ENCODE measurements around the gene FTSJ3.

FTSJ3 gene

GRCh38 chr17:63819131-63819530 is 8.3 kb downstream of the FTSJ3 start:
- no peaks in the 10 kb centered on the region for H3K9me2 ChIP-seq (replicated peaks; ENCODE audit: insufficient read depth, low read length)
- no peak overlapping the region for H3K9ac ChIP-seq (ENCODE audit: low read length)
- no peaks in the 10 kb centered on the region; the same call in 1 of the 2 replicates for H4K20me1 ChIP-seq (ENCODE audit: low read depth, low read length)
- peaks cover 44% of the 10 kb centered on the region for H3K36me3 ChIP-seq (ENCODE audit: low read length)
- H3K4me3 ChIP-seq (ENCODE audit: insufficient read depth, low read length, poor library complexity, severe bottlenecking), result no peak overlapping the region
- TF ChIP-seq, protein P1, sequence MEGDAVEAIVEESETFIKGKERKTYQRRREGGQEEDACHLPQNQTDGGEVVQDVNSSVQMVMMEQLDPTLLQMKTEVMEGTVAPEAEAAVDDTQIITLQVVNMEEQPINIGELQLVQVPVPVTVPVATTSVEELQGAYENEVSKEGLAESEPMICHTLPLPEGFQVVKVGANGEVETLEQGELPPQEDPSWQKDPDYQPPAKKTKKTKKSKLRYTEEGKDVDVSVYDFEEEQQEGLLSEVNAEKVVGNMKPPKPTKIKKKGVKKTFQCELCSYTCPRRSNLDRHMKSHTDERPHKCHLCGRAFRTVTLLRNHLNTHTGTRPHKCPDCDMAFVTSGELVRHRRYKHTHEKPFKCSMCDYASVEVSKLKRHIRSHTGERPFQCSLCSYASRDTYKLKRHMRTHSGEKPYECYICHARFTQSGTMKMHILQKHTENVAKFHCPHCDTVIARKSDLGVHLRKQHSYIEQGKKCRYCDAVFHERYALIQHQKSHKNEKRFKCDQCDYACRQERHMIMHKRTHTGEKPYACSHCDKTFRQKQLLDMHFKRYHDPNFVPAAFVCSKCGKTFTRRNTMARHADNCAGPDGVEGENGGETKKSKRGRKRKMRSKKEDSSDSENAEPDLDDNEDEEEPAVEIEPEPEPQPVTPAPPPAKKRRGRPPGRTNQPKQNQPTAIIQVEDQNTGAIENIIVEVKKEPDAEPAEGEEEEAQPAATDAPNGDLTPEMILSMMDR (IDR thresholded peaks at IDR 0.05; ENCODE audit: insufficient read depth, low read length, poor library complexity, severe bottlenecking), result no peak
- no peak for TF ChIP-seq EZH2phosphoT487 (conservative IDR thresholded peaks at IDR 0.05; ENCODE audit: low read length)
- H3K4me2 ChIP-seq (ENCODE audit: low read depth, low read length, poor library complexity, severe bottlenecking), result no peak overlapping the region
- peaks cover 27% of the 10 kb centered on the region for H3F3A ChIP-seq (ENCODE audit: insufficient read depth)
- no peaks in the 10 kb centered on the region for H3K27me3 ChIP-seq (ENCODE audit: low read length)
- H2AFZ ChIP-seq (ENCODE audit: low read depth, low read length, severe bottlenecking), result no peak overlapping the region
- H3K79me2 ChIP-seq (ENCODE audit: insufficient read depth, low read length), result peaks cover 4% of the 10 kb centered on the region; the same call in 1 of the 2 replicates
- no peaks in the 10 kb centered on the region for H3K9me3 ChIP-seq (ENCODE audit: insufficient read depth, low read length)
- no peak overlapping the region for H3K27ac ChIP-seq (ENCODE audit: low read depth, low read length)

- peaks cover 27% of the 10 kb centered on the region for H3F3A ChIP-seq (ENCODE audit: insufficient read depth)
- H4K20me1 ChIP-seq (ENCODE audit: low read depth, low read length), result no peaks in the 10 kb centered on the region; the same call in 1 of the 2 replicates
- no peak overlapping the region for H2AFZ ChIP-seq (ENCODE audit: low read depth, low read length, severe bottlenecking)
- no peak overlapping the region for H3K4me2 ChIP-seq (ENCODE audit: low read depth, low read length, poor library complexity, severe bottlenecking)
- H3K79me2 ChIP-seq (ENCODE audit: insufficient read depth, low read length), result peaks cover 4% of the 10 kb centered on the region; the same call in 1 of the 2 replicates
- TF ChIP-seq EZH2phosphoT487 (conservative IDR thresholded peaks at IDR 0.05; ENCODE audit: low read length), result no peak
- TF ChIP-seq, protein P1 (IDR thresholded peaks at IDR 0.05; ENCODE audit: insufficient read depth, low read length, poor library complexity, severe bottlenecking), result no peak
- H3K9me3 ChIP-seq (ENCODE audit: insufficient read depth, low read length), result no peaks in the 10 kb centered on the region
- no peaks in the 10 kb centered on the region for H3K27me3 ChIP-seq (ENCODE audit: low read length)
- no peak overlapping the region for H3K9ac ChIP-seq (ENCODE audit: low read length)
- no peak overlapping the region for H3K4me3 ChIP-seq (ENCODE audit: insufficient read depth, low read length, poor library complexity, severe bottlenecking)
- H3K36me3 ChIP-seq (ENCODE audit: low read length), result peaks cover 51% of the 10 kb centered on the region
- no peaks in the 10 kb centered on the region for H3K9me2 ChIP-seq (replicated peaks; ENCODE audit: insufficient read depth, low read length)
- H3K27ac ChIP-seq (ENCODE audit: low read depth, low read length), result no peak overlapping the region
These were observed 9.6 kb downstream of the FTSJ3 start for GRCh38 chr17:63817736-63818385.

GRCh38 chr17:63816669-63817068 is 10.8 kb downstream of the FTSJ3 start:
- Histone ChIP-seq H3K9me2 (replicated peaks; ENCODE audit: insufficient read depth, low read length) (no peaks in the 10 kb centered on the region), H4K20me1 (ENCODE audit: low read depth, low read length) (no peaks in the 10 kb centered on the region), H3F3A (ENCODE audit: insufficient read depth) (peaks cover 27% of the 10 kb centered on the region), H3K4me3 (ENCODE audit: insufficient read depth, low read length, poor library complexity, severe bottlenecking) (no peak overlapping the region), H3K27ac (ENCODE audit: low read depth, low read length) (no peak overlapping the region), H3K79me2 (ENCODE audit: insufficient read depth, low read length) (peaks cover 2% of the 10 kb centered on the region; the same call in 1 of the 2 replicates), H3K36me3 (ENCODE audit: low read length) (peaks cover 54% of the 10 kb centered on the region), H3K4me2 (ENCODE audit: low read depth, low read length, poor library complexity, severe bottlenecking) (no peak overlapping the region), H2AFZ (ENCODE audit: low read depth, low read length, severe bottlenecking) (no peak overlapping the region), H3K9me3 (ENCODE audit: insufficient read depth, low read length) (no peaks in the 10 kb centered on the region), H3K9ac (ENCODE audit: low read length) (no peak overlapping the region), H3K27me3 (ENCODE audit: low read length) (no peaks in the 10 kb centered on the region)
- TF ChIP-seq, protein P1 (IDR thresholded peaks at IDR 0.05; ENCODE audit: insufficient read depth, low read length, poor library complexity, severe bottlenecking), result no peak
- no peak for TF ChIP-seq EZH2phosphoT487 (conservative IDR thresholded peaks at IDR 0.05; ENCODE audit: low read length)
